Peyer's patch (tissue), 4 donors: Measurements from ENCODE around the gene MAOA.

Experiments
- CTCF ChIP-seq, 6 experiments: fragments of 450-650 bp in 4 of 6; fragments of 200-600 bp in 2 of 6; sonication (generic) in 1 of 6; IDR thresholded peaks; one replicate each; pipeline ENCODE4 v1.5.1; 2017 to 2019; ENCODE audit warnings: antibody characterized with exemption in 6 of 6, mild to moderate bottlenecking in 3 of 6, moderate library complexity in 1 of 6
- POLR2A ChIP-seq, 2 donors: fragments of 450-650 bp; IDR thresholded peaks; one replicate each; pipeline ENCODE4 v1.5.1; 2017; ENCODE audit warnings: antibody characterized with exemption in 2 of 2, mild to moderate bottlenecking in 2 of 2, moderate library complexity in 2 of 2

GRCh38 chrX:43676971-43677572 lies 21.0 kb downstream of the MAOA start:
- no peak for TF ChIP-seq CTCF (IDR thresholded peaks at IDR 0.05)
- no peak for TF ChIP-seq POLR2A (IDR thresholded peaks at IDR 0.05)
